ENCODE measurements around the gene SLCO2B1.

Gene SLCO2B1

GRCh38 chr11:75143420-75143731 lies 7.5 kb upstream of the SLCO2B1 start:
- no peak for DNase-seq (ENCODE audit: extremely low read depth in 1 of 2, low read depth in 1 of 2)

GRCh38 chr11:75144716-75145014 lies 6.2 kb upstream of the SLCO2B1 start:
- DNase-seq (ENCODE audit: extremely low read depth in 1 of 2, low read depth in 1 of 2): no peak

GRCh38 chr11:75145196-75145971 lies 5.5 kb upstream of the SLCO2B1 start:
- no peak for DNase-seq (ENCODE audit: extremely low read depth in 1 of 2, low read depth in 1 of 2)

GRCh38 chr11:75145972-75146519 lies 4.9 kb upstream of the SLCO2B1 start:
- no peak for DNase-seq (ENCODE audit: extremely low read depth in 1 of 2, low read depth in 1 of 2)

- no peak for DNase-seq (ENCODE audit: extremely low read depth in 1 of 2, low read depth in 1 of 2)
Measured at GRCh38 chr11:75146711-75147110, 4.2 kb upstream of the SLCO2B1 start.

GRCh38 chr11:75147191-75147874 lies 3.6 kb upstream of the SLCO2B1 start:
- DNase-seq (ENCODE audit: extremely low read depth in 1 of 2, low read depth in 1 of 2): no peak

GRCh38 chr11:75147875-75148263 lies 3.0 kb upstream of the SLCO2B1 start:
- no peak for DNase-seq (ENCODE audit: extremely low read depth in 1 of 2, low read depth in 1 of 2)

- no peak for DNase-seq (ENCODE audit: extremely low read depth in 1 of 2, low read depth in 1 of 2)
Measured at GRCh38 chr11:75148436-75148983, 2.4 kb upstream of the SLCO2B1 start.

GRCh38 chr11:75149766-75150465 lies 991 bp upstream of the SLCO2B1 start:
- no peak for DNase-seq (ENCODE audit: extremely low read depth in 1 of 2, low read depth in 1 of 2)

- no peak for DNase-seq (ENCODE audit: extremely low read depth in 1 of 2, low read depth in 1 of 2)
Measured at GRCh38 chr11:75151346-75152047, 590 bp downstream of the SLCO2B1 start.

- no peak for DNase-seq (ENCODE audit: extremely low read depth in 1 of 2, low read depth in 1 of 2)
Measured at GRCh38 chr11:75152090-75152489, 1.2 kb downstream of the SLCO2B1 start.

- no peak for DNase-seq (ENCODE audit: extremely low read depth in 1 of 2, low read depth in 1 of 2)
Measured at GRCh38 chr11:75152651-75153427, 1.9 kb downstream of the SLCO2B1 start.

GRCh38 chr11:75154646-75155569 lies 4.0 kb downstream of the SLCO2B1 start:
- DNase-seq (ENCODE audit: extremely low read depth in 1 of 2, low read depth in 1 of 2): no peak

GRCh38 chr11:75155570-75156422 lies 4.9 kb downstream of the SLCO2B1 start:
- no peak for DNase-seq (ENCODE audit: extremely low read depth in 1 of 2, low read depth in 1 of 2)

- DNase-seq (ENCODE audit: extremely low read depth in 1 of 2, low read depth in 1 of 2): no peak
Measured at GRCh38 chr11:75158241-75158640, 7.3 kb downstream of the SLCO2B1 start.

GRCh38 chr11:75158696-75159150 lies 7.8 kb downstream of the SLCO2B1 start:
- no peak for DNase-seq (ENCODE audit: extremely low read depth in 1 of 2, low read depth in 1 of 2)

- no peak for DNase-seq (ENCODE audit: extremely low read depth in 1 of 2, low read depth in 1 of 2)
Measured at GRCh38 chr11:75159151-75159953, 8.4 kb downstream of the SLCO2B1 start.
